Fibroblast of the conjunctiva (primary cell): ENCODE measurements around the gene OCEL1.
"Not testable (repeated sequence)": the region's sequence is repeated elsewhere in the genome, so short reads cannot be mapped to it uniquely, and the experiment has no call there.

Experiments
- DNase-seq: peaks from one replicate; pipeline ENCODE4 v3.0.0-alpha.2; 2010; ENCODE audit warnings: low read depth

Gene OCEL1, protein sequence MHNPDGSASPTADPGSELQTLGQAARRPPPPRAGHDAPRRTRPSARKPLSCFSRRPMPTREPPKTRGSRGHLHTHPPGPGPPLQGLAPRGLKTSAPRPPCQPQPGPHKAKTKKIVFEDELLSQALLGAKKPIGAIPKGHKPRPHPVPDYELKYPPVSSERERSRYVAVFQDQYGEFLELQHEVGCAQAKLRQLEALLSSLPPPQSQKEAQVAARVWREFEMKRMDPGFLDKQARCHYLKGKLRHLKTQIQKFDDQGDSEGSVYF

DNA sequence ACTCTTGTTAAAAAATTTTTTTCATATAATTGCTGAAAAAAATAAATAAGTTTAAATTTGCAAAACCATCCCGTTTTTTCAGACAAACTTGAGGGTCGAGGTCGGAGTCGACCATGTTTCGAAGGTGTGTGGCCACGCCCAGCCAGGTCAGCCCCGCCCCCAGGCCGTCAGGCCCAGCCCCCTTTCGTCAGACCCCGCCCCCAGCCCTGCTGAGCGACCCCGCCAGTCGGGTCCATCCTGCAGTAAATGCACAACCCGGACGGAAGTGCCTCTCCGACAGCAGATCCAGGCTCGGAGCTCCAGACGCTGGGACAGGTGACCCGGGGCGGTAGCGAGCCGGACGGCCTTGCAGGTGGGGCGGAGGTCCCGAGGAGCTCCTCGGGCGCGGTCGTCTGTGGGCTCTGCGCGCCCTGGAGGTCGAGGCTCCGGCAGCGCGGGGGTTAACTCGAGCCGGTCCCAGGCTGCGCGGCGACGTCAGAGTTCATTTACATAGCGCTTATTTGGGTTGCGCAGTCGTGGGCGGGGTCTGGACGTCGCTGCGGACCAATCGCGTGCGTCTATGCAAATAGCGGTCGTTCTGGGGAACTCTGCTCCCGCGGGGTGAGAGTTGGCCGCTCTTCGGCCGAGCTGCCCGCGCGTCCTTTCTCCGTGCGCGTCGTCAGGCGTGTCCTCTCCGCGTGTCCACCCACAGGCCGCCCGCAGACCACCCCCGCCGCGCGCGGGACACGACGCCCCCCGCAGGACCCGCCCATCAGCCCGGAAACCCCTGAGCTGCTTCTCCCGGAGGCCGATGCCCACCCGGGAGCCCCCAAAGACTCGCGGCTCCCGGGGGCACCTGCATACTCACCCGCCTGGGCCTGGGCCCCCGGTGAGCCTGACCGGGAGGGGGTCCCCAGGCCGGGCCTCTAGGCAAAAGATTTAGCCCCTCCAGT, at the start of gene OCEL1:
OCEL1 (plus strand) TSS at position 225 of the 932 bp plus-strand sequence; CDS start at position 247, 22 bp downstream.
- DNase-seq, result peak; percentile 93

DNA sequence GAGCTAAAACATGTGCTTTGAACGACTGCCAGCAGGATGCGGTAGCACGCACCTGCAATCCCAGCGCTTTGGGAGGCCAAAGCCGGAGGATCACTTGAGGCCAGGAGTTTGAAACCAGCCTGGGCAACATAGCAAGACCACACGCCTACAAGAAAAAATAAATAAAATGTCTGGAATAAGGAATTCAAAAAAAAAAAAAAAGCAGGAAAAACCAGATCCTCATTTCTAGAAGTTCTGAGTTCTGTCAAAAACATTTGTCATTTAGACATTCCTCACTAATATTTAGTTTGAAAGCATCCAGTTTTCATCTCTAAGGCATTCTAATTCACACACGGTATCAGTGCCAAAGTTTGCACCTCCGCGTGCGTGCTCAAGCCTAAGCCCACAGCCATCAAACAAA, 47.7 kb upstream of the OCEL1 start:
- DNase-seq, result no peak

DNA sequence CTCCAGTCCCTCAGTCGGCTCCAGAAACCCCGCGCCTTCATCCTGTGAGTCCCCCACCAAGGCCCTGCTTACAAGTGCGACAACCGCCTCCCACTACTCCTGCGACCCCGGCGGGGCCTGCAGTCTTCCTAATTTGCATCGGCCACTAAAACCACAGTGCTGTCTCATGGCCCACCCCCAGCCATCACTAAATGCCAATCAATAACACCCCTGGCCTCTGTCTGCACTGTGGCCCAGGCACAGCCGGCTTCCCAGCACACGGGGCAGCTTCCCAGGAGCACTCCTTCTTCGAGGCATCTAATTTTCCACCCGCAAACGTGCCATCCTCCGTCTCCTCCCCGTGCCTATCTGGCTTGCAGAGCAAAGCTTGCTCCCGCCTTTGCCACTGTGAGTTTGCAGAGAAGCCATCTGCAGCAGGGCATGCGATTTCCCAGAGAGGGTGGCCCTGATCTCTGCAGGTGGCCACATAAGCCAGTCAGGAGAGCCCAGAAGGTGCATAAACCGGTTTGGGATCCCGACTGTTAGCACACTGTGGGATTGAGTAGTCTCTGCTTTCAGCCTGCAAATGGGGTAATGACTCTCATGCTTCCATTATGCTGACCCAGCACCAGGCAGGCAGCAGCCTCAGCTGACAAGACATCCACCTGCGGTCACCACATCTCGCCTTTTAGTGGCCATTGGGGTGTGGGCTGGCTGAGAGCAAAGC, 44.9 kb upstream of the OCEL1 start:
- DNase-seq, result no peak

DNA sequence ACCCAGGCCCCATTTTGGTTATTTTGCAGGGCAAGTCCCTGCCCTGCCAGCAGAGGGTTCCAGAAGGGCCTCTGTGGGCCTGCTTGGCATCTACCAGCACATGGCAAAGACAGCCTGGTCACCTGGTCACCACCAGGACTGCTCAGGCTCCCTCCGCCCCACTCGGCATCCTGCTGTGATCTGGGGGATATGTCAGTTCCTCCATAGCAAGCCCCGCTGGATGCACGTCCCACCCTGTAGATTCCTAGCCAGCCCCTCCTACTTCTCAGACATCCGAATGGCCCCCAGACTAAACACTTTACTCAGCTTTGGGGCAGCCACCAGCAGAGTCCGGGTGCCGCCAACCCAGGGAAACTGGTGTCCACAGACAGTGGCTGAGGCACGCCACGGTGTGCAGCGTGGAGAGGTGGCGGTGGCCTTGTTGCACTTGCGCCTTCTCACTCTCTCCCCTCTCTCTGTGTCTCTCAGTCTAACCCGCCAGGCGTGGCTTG, 42.7 kb upstream of the OCEL1 start:
- no peak for DNase-seq

DNA sequence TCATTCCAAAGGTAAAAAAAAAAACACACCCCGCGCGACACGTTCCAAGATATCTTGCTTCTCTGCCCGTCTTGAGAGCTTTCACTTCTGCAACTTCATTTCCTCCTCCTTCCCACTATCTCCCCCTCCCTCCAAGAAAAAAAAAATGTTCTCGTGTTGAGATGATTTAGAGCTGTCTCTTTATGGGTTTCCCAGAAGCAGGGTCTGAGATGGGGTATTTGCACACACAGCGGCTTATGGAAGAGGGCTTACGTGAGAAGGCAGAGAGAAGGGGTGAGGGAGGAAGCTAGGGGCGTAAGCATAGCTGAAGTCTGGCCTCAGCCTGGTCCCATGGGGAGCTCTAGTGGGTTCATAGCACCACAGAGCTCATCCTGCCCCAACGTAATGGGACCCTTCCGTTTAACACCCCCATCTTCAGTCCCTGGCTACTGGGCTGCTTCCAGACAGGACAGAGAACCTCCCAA, 42.1 kb upstream of the OCEL1 start:
- DNase-seq, result no peak

DNA sequence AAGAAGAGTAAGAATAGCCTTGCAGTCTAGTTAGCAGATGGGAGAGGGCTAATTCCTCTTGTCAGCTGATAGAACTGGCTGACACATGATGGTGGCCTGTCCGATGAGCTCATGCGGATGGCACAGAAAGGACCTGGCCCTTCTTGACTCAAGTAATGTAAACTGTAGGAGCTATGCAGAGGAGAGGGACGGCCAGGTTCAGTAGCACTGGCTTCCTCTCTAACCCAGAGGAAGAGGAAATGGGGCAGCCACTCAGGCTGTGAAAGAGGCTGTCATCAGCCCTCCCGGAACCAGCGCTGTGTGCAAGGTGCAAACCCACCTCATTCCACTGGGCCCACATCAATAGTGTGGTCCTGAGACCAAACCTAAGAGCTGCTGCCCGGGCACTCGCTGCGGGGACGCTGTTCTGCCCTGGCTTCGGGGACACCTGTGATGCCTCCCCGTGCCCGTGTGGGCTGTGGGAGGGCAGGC, 41.6 kb upstream of the OCEL1 start:
- DNase-seq, result no peak

DNA sequence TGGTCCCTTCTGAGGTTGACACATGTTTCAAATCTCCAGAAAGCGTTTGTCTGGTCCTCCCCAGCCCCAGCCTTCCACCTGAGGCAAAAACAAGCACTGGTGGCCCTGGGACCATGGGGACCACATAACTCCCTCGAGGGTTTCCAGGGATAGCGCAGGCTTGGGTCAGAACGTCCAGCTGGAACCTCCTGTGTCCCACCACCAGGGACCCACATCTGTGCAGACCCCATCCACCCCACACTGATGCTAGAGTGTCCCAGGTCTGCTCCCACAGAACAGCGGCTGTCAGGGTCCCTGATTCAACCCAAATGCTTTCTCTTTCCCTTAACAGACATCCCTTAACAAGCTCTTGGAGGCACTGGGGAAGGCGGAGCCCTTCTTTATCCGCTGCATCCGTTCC, 40.4 kb upstream of the OCEL1 start:
- DNase-seq, result no peak

DNA sequence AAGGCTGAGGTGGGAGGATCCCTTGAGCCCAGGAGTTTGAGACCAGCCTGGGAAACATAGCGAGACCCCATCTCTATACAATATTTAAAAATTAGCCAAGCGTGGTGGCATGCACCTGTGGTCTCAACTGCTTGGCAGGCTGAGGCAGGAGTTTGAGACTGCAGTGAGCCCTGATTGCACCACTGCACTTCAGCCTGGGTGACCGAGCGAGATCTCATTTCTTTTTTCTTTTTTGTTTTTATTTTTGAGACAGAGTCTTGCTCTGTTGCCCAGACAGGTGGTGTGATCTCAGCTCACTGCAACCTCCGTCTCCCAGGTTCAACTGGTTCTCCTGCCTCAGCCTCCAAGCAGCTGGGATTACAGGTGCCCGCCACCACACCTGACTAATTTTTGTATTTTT, 34.3 kb upstream of the OCEL1 start:
- DNase-seq, result not testable (repeated sequence)

DNA sequence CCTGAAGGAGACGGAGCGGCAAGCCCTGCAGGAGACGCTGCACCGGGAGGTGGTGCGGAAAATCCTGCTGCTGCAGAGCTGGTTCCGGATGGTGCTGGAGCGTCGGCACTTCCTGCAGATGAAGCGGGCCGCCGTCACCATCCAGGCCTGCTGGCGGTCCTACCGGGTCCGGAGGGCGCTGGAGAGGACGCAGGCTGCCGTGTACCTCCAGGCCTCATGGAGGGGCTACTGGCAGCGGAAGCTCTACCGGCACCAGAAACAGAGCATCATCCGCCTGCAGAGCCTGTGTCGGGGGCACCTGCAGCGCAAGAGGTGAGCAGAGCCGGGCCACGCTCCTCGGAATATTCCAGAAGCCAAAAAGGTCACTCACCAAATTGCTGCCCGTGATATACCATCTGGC, 33.3 kb upstream of the OCEL1 start:
- DNase-seq, result no peak

DNA sequence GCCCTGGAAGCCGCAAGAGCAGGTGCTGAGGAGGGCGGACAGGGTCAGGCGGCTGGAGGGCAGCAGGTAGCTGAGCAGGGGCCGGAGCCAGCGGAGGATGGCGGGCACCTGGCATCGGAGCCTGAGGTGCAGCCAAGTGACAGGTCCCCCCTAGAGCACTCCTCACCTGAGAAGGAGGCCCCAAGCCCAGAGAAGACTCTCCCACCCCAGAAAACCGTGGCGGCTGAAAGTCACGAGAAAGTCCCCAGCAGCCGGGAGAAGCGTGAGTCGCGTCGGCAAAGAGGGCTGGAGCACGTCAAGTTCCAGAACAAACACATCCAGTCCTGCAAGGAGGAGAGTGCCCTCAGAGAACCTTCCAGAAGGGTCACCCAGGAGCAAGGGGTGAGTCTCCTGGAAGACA, 31.4 kb upstream of the OCEL1 start:
- DNase-seq, result no peak

DNA sequence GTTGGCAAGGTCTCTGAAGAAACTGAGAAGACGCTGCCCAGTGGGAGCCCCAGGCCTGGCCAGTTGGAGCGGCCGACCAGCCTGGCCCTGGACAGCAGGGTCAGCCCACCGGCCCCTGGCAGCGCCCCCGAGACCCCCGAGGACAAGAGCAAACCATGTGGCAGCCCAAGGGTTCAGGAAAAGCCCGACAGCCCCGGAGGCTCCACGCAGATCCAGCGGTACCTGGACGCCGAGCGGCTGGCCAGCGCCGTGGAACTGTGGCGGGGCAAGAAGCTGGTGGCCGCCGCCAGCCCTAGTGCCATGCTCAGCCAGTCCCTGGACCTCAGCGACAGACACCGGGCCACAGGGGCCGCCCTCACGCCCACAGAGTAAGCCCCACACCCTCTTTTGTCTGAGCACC, 30.9 kb upstream of the OCEL1 start:
- DNase-seq, result no peak

DNA sequence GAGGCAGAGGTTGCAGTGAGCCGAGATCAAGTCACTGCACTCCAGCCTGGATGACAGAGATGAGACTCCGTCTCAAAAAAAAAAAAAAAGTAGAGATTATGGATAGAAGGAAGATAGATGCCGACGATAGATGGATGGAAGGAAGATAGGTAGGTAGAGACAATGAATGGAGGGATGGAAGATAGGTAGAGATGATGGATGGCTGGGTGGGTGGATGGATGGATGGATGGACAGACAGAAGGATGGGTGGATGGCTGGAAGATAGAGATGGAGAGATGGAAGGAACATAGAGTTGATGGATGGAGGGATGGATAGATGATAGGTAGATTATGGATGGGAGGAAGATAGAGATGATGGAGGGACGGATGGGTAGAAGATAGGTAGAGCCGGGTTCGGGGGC, 29.4 kb upstream of the OCEL1 start:
- DNase-seq, result no peak

DNA sequence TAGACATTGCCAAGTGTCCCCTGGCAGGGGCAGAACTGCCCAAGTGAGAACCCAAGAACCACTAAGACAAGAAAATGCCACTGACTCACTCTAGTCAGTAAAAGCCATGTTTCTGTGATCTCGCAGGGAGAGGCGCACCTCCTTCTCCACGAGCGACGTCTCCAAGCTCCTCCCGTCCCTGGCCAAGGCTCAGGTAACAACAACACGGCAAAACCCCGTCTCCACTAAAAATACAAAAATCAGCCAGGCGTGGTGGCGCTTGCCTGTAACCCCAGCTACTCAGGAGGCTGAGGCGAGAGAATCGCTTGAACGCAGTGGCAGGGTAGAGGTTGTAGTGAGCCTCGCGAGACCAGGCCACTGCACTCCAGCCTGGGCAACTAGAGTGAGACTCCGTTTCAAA, 28.4 kb upstream of the OCEL1 start:
- DNase-seq, result no peak

DNA sequence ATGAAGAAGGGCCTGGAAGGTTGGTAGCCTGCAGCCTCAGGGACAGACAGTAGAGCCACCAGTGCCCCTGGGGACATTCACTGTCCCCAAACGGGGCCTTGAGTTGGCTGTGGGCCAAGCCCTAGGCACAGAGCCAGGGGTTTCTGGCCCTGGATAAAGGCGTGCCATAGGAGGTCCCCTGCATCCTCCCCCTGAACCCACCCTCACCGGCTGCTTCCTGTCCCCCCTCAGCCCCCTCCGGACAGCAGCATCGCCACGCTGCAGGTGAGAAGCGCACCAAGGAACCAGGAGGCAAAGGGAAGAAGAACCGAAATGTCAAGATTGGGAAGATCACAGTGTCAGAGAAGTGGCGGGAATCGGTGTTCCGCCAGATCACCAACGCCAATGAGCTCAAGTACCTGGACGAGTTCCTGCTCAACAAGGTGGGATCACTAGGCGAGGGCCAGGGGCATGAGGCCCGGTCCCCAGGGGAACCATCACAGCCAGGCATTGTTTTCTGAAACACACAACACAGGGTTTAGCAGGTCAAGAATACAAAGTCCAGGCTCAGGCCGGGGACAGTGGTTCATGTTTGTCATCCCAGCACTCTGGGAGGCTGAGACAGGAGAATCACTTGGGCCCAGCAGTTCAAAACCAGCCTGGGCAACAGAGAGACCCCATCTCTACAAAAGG, 25.5 kb upstream of the OCEL1 start:
- no peak for DNase-seq

DNA sequence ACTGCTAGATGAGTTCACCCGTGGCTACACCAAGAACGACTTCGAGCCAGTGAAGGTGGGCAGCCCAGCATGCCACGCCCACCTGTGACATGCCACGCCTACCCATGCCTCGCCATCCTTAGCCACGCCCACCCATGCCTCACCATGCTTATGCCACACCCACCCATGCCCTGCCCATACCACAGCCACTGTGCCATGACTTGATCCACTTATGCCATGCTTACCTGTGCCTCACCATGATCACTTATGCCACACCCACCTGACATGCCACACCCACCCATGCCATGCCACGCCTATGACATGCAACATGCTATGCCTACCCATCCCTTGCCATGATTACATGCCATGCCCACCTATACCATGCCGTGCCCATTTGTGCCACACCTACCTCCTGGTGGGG, 23.8 kb upstream of the OCEL1 start:
- DNase-seq, result no peak

DNA sequence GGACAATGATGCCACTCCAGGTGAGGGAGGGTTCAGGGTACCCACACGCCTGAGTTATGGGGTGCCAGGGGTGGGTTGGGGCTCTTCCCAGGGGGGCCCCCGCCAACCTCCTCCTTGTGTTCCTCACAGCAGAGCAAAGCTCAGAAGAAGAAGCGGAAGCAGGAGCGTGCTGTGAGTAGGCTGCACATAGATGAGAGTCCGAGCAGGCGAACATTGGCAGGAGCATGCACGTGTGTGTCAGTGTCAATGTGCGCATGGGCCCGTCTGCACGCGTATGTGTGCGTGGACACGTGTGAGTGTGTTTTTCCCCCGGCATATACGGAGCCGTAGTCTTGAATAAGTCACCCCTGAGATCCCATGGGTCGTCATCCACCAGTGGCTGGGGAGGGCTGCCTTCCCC, 23.3 kb upstream of the OCEL1 start:
- no peak for DNase-seq

DNA sequence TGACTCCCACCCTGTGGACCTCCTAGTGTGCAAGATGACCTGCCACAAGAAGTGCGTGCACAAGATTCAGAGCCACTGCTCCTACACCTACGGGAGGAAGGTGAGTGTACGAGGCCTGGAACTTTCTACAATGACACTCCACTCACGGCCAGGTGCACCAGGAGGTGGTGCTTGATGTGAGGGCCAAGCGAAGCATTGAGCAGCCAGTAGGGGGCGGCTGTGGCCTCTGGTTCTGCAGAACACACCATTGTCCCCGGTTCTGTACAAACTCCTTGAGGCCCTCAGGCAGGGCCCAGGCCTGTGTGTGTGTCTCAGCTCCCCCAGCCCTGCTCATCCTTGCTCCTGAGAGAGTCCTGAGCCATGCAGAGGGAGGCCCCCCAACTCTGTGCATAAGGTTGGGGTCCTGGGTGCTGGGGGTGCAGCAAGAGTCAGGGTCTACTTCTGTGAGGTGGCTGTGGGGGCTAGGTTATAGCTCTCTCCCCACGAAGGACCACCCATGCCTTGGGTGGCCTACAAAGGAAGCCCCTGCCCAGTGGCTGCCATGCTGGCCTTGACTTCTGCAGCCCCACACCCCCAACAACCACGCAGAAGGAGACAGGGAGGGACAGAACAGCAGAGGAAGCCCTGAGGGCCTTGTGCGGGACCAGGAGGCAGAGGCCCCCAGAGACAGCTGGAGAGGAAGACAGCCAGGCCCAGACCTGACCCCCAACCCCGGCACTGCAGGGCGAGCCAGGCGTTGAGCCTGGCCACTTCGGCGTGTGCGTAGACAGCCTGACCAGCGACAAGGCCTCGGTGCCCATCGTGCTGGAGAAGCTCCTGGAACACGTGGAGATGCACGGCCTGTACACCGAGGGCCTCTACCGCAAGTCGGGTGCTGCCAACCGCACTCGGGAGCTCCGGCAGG, 20.5 kb upstream of the OCEL1 start:
- DNase-seq, result peak; percentile 39

DNA sequence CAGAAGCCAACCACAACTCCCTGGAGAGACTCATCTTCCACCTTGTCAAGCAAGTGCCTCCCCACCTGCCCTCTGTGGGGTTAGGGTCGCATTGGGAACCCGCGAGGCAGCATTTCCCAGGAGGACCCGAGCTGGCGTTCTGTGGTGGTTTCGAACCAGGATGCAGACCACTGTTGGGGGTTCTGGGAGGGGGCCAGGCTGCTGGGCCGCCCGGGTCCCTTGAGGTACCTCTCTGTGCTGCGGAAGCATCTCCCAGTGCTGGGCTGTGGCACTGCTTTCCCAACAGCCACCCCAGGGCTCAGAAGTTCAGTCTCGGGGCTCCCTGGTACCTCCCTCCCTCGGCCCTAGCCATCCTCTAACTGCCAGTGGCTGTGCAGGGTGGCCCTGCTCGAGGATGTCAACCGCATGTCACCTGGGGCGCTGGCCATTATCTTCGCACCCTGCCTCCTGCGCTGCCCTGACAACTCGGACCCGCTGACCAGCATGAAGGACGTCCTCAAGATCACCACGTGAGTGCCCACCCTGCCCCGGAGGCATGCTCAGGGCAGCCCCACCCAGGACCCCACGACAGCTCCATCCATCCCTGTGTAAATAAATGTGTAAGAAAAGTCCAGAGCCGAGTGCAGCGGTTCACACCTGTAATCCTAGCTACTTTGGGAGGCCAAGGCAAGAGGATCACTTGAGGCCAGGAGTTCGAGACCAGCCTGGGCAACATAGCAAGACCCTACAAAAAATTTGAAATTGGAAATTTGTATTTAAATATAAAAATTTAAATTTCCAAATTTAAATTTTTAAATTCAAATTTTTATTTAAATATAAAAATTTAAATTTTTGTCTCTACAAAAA, 19.1 kb upstream of the OCEL1 start:
- no peak for DNase-seq

DNA sequence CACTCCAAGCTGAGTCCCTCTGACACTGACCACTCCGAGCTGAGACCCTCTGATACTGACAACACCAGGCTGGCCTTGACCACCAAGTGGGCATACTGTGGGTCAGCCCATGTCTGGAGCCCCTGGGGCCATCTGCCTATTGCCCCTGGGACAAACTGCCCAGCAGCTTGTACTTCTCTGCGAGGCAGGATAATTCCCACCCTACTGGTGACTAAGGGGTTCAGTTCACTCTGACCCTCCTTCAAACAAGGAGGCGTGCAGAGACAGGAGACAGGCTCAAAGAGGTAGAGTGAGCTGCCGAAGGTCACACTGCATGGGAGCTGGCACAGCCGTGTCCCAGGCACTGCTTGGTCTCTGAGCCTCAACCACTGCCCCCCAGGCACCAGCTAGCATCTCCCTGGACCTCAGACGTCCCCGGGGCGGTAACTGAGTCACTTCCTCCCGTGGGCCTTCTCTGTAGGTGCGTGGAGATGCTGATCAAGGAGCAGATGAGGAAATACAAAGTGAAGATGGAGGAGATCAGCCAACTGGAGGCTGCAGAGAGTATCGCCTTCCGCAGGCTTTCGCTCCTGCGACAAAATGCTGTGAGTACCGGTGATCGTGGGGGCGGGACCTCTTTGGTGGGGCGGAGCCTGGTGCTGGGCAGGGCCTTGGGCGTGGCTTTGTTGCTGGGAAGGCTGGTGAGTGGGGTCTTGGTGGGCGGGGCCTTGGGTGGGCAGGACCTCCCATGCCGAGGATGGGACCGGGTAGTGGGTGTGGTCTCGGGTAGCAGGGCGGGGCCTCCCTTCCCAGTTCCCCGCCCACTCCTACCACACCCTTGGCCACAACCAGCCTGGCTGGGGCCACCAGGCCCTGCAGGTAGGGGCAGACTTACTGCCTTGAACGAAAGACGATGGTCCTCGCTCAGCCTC, 16.6 kb upstream of the OCEL1 start:
- no peak for DNase-seq
